Common myeloid progenitor, CD34-positive (primary cell): ENCODE measurements around the gene CEP43. TPM values are rescaled to one million over a fixed set of nuclear protein-coding genes. Genes with fewer than 3 reads are reported as not detected.
"Not testable (repeated sequence)": the region's sequence is repeated elsewhere in the genome, so short reads cannot be mapped to it uniquely, and the experiment has no call there.

Experiments
- CTCF ChIA-PET: fragments of 350-600 bp; sonication (Branson Sonifier 250); formaldehyde crosslinking; loops from one replicate; lab custom pipeline; 2021; ENCODE audit warnings: antibody characterized with exemption; lab: Charles Lee
- POLR2A ChIA-PET: fragments of 350-600 bp; sonication (Branson Sonifier 250); formaldehyde crosslinking; loops from one replicate; lab custom pipeline; 2021; ENCODE audit warnings: antibody characterized with exemption; lab: Charles Lee
- DNase-seq, 3 donors: peaks; one replicate each; pipeline versions ENCODE4 v3.0.0 to v3.0.0-alpha.2; 2013
- H3K27ac ChIP-seq, 2 experiments: 1 replicate in 1 of 2; 2 replicates in 1 of 2; pipeline ENCODE4 v1.7.0; 2013; ENCODE audit warnings: inconsistent platforms in 2 of 2, low read length in 2 of 2, mild to moderate bottlenecking in 2 of 2, low read depth in 1 of 2, moderate library complexity in 1 of 2; ENCODE audit not compliant: severe bottlenecking in 2 of 2, insufficient read depth in 1 of 2, poor library complexity in 1 of 2
- H3K27me3 ChIP-seq, 5 experiments: replicated peaks in 2 of 5; 1 replicate in 3 of 5; 2 replicates in 2 of 5; pipeline versions ENCODE4 v1.6.1 to v1.7.0; 2013; ENCODE audit warnings: low read length in 4 of 5, mild to moderate bottlenecking in 2 of 5, moderate library complexity in 2 of 5, inconsistent platforms in 1 of 5; ENCODE audit not compliant: insufficient read depth in 5 of 5, control insufficient read depth in 4 of 5
- H3K36me3 ChIP-seq, 4 experiments: 1 replicate in 2 of 4; 2 replicates in 2 of 4; pipeline versions ENCODE4 v1.6.1 to v1.7.0; 2013; ENCODE audit warnings: low read length in 3 of 4, control low read depth in 1 of 4, mild to moderate bottlenecking in 1 of 4; ENCODE audit not compliant: control insufficient read depth in 4 of 4, insufficient read depth in 4 of 4
- H3K4me1 ChIP-seq, 4 experiments: 1 replicate in 3 of 4; 2 replicates in 1 of 4; pipeline versions ENCODE4 v1.6.1 to v1.7.1; 2013; ENCODE audit warnings: low read length in 3 of 4, mild to moderate bottlenecking in 3 of 4, control low read depth in 1 of 4, inconsistent platforms in 1 of 4, moderate library complexity in 1 of 4; ENCODE audit not compliant: control insufficient read depth in 4 of 4, insufficient read depth in 4 of 4; ENCODE audit errors: control extremely low read depth in 1 of 4
- H3K4me3 ChIP-seq, 7 experiments: 1 replicate in 4 of 7; 2 replicates in 3 of 7; pipeline versions ENCODE4 v1.5.1 to v1.7.0; 2013; ENCODE audit warnings: mild to moderate bottlenecking in 7 of 7, low read length in 6 of 7, moderate library complexity in 6 of 7, inconsistent platforms in 2 of 7, low read depth in 2 of 7, control low read depth in 1 of 7; ENCODE audit not compliant: insufficient read depth in 4 of 7, control insufficient read depth in 1 of 7; ENCODE audit errors: extremely low read depth in 1 of 7
- H3K9me3 ChIP-seq, 5 experiments: 1 replicate in 4 of 5; 2 replicates in 1 of 5; pipeline versions ENCODE4 v1.6.1 to v1.7.1; 2013; ENCODE audit warnings: low read length in 4 of 5, mild to moderate bottlenecking in 2 of 5, inconsistent platforms in 1 of 5, low read depth in 1 of 5, moderate library complexity in 1 of 5; ENCODE audit not compliant: control insufficient read depth in 4 of 5, insufficient read depth in 2 of 5; ENCODE audit errors: control extremely low read depth in 1 of 5
- WGBS: methylation state at CpG from one replicate; pipeline ENCODE4 v1.1.5; 2013; ENCODE audit not compliant: insufficient coverage; 5-methylcytosine and 5-hydroxymethylcytosine counted together
- polyA plus RNA-seq: library from polyadenylated mRNA; unstranded; fragments of 120-200 nt; gene quantifications from one replicate; pipeline ENCODE4 v1.2.1, GENCODE V29; 2013

The CEP43 gene, protein sequence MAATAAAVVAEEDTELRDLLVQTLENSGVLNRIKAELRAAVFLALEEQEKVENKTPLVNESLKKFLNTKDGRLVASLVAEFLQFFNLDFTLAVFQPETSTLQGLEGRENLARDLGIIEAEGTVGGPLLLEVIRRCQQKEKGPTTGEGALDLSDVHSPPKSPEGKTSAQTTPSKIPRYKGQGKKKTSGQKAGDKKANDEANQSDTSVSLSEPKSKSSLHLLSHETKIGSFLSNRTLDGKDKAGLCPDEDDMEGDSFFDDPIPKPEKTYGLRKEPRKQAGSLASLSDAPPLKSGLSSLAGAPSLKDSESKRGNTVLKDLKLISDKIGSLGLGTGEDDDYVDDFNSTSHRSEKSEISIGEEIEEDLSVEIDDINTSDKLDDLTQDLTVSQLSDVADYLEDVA
- 38.9 TPM for polyA plus RNA-seq

GRCh38 chr6:166999145-166999883 lies at the start of gene CEP43:
CEP43 (plus strand) TSS chr6:166999397; CDS start chr6:166999413, 16 bp downstream.
- ChIA-PET POLR2A (interaction anchor here (0.6 kb wide), 1 partner anchor 18 kb away, joined by 3 read pairs; no protein-coding TSS in a partner anchor), CTCF (interaction anchor here (0.7 to 3.0 kb wide), 12 partner anchors 9 to 225 kb away, joined by 3 to 24 read pairs (median 4); no protein-coding TSS in a partner anchor)
- WGBS, result under 1% methylated on average over 77 of the region's 93 CpGs
- peak; percentile 91 to 97 (median 97) for DNase-seq
- H3K4me1 ChIP-seq, result peaks cover 21 to 34% (median 26%) of the 10 kb centered on the region in 4 experiments
- peak within 1 kb of the TSS; percentile 84 to 99 (median 95) for H3K4me3 ChIP-seq
- peaks cover 5 to 33% (median 7%) of the 10 kb centered on the region in 4 experiments for H3K36me3 ChIP-seq
- no peaks in the 10 kb centered on the region for H3K27me3 ChIP-seq
- H3K27ac ChIP-seq, result peak within 1 kb of the TSS; percentile 64 to 87
- no peaks in the 10 kb centered on the region for H3K9me3 ChIP-seq

- 92% methylated on average over 7 of the region's 9 CpGs for WGBS
- Histone ChIP-seq H3K27me3 (peaks cover 0 to 10% (median 0%) of the 10 kb centered on the region in 5 experiments), H3K4me3 (peak overlapping the region in 1 of 7 experiments; percentile 13), H3K36me3 (peaks cover 23 to 66% (median 25%) of the 10 kb centered on the region in 4 experiments), H3K4me1 (peaks cover 0 to 14% (median 4%) of the 10 kb centered on the region in 4 experiments), H3K9me3 (no peaks in the 10 kb centered on the region), H3K27ac (no peak overlapping the region)
- DNase-seq, result no peak
- ChIA-PET POLR2A (no interaction called here), CTCF (interaction anchor here (0.8 to 9.9 kb wide), 6 partner anchors 8 to 162 kb away, joined by 3 to 86 read pairs (median 5); no protein-coding TSS in a partner anchor)
Measured at GRCh38 chr6:166949528-166950442, 49.4 kb upstream of the CEP43 start.

DNA sequence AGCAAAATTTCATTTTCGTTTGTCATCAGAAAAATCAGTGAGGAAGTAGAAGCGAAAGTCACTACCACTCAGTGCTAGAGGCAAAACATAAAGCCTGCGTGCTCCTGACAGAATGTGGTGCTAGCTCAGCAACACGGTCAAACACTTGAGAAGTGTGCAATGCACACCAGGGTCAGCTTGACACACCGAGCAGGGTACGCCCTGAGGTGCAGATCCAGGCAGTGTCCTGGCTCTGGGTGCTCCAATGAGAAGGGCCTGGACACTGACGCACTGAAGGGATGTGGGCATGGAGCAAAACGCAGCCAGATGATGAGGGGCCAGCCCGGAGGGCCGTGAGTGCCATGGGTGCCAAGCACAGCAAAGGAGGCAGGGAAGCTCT lies 48.8 kb upstream of the CEP43 start:
- POLR2A ChIA-PET, result no interaction called here
- Histone ChIP-seq H3K27me3 (peaks cover 0 to 10% (median 0%) of the 10 kb centered on the region in 5 experiments), H3K4me1 (peaks cover 2 to 16% (median 8%) of the 10 kb centered on the region in 4 experiments), H3K36me3 (peaks cover 20 to 62% (median 25%) of the 10 kb centered on the region in 4 experiments), H3K4me3 (no peak overlapping the region), H3K27ac (no peak overlapping the region), H3K9me3 (no peaks in the 10 kb centered on the region)
- CTCF ChIA-PET, result interaction anchor here (0.8 to 9.9 kb wide), 8 partner anchors 9 to 165 kb away, joined by 3 to 86 read pairs (median 5); no protein-coding TSS in a partner anchor
- no peak for DNase-seq
- WGBS, result 86% methylated on average over 10 of the region's 10 CpGs

GRCh38 chr6:166950892-166951669 lies 48.1 kb upstream of the CEP43 start:
- ChIA-PET CTCF (interaction anchor here (0.6 to 9.9 kb wide), 17 partner anchors 10 to 516 kb away, joined by 3 to 86 read pairs (median 4); partner anchors contain the start of gene CEP43), POLR2A (interaction anchor here (1.1 kb wide), 1 partner anchor 8 kb away, joined by 3 read pairs; no protein-coding TSS in a partner anchor)
- Histone ChIP-seq H3K27ac (peak overlapping the region in 1 of 2 experiments; percentile 6), H3K27me3 (peaks cover 0 to 13% (median 0%) of the 10 kb centered on the region in 5 experiments), H3K36me3 (peaks cover 17 to 57% (median 24%) of the 10 kb centered on the region in 4 experiments), H3K4me1 (peaks cover 5 to 18% (median 11%) of the 10 kb centered on the region in 4 experiments)
- H3K4me3 ChIP-seq, H3K9me3 ChIP-seq: not testable (repeated sequence)
- 82% methylated on average over 10 of the region's 17 CpGs for WGBS
- peak; percentile 45 to 78 (median 76) for DNase-seq

GRCh38 chr6:166951670-166952060 lies 47.5 kb upstream of the CEP43 start:
- H3K27me3 ChIP-seq, result peaks cover 0 to 13% (median 0%) of the 10 kb centered on the region in 5 experiments
- H3K27ac ChIP-seq, result peak overlapping the region in 1 of 2 experiments; percentile 6
- CTCF ChIA-PET, result interaction anchor here (1.0 to 9.9 kb wide), 12 partner anchors 10 to 516 kb away, joined by 3 to 86 read pairs (median 4); partner anchors contain the start of gene CEP43

More at GRCh38 chr6:166951670-166952060, 47.5 kb upstream of the CEP43 start:
- peaks cover 6 to 20% (median 13%) of the 10 kb centered on the region in 4 experiments for H3K4me1 ChIP-seq
- no peak overlapping the region for H3K4me3 ChIP-seq
- H3K36me3 ChIP-seq, result peaks cover 14 to 52% (median 23%) of the 10 kb centered on the region in 4 experiments
- POLR2A ChIA-PET, result interaction anchor here (1.1 kb wide), 1 partner anchor 9 kb away, joined by 3 read pairs; no protein-coding TSS in a partner anchor
- WGBS, result 100% methylated on average over 2 of the region's 3 CpGs
- DNase-seq, result no peak
- no peaks in the 10 kb centered on the region for H3K9me3 ChIP-seq
